ENCODE results near the gene RAN.
A peak's percentile ranks its signal among the peaks of the same experiment; 100 is the strongest.

DNA sequence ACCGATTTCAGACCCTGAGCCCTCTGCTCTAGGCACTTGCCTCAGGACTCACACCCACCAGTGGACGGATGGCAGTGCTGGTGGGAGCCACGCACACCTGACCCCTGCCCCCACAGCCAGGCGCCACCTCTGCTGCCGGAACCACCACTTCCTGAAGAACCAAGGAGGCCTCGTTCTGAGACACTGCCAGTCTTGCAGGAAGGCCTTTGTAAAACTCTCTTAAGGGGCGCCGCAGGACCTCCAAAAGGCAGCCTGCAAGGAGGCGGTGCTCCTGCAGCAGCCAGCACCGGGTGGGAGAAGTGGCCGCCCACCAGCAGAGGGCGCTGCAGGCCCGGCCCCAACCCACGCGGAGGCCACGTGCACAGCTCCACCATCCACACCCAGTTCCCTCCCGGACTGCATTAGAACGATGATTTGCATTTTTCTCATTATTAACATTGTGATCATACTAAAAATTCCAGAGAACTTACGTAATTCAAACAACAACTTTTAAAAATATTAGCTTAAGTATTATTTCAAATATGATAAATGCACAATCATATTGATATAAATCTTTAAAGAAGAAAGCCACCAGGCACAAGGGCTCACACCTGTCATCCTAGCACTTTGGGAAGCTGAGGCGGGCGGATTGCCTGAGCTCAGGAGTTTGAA, 45.6 kb upstream of the RAN start:
- TF ChIP-seq EP300 (IDR thresholded peaks at IDR 0.05) (no peak), CTCF (IDR thresholded peaks at IDR 0.05) (peak; percentile 59 to 79 (median 59))

Data from esophagus muscularis mucosa (tissue), 3 donors.